Measurements from ENCODE around the gene SLC16A8.

- TF ChIP-seq CEBPB (IDR thresholded peaks at IDR 0.05; ENCODE audit: low read depth) = no peak
- TF ChIP-seq, protein P1, sequence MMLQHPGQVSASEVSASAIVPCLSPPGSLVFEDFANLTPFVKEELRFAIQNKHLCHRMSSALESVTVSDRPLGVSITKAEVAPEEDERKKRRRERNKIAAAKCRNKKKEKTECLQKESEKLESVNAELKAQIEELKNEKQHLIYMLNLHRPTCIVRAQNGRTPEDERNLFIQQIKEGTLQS (IDR thresholded peaks at IDR 0.05) = no peak
Observed at GRCh38 chr22:38070250-38070921, 13.6 kb downstream of the SLC16A8 start.

Measured in HCT116 (cell line).